ENCODE results near the gene PDIA2.

PDIA2 gene

GRCh38 chr16:283033-283805, at the start of gene PDIA2:
TSS of gene PDIA2 (plus strand) at chr16:283164. CDS start at chr16:283170, 6 bp downstream.
- peaks cover 0 to 25% of the 10 kb centered on the region in 2 experiments; a peak in 1 of 3 replicates for H3K36me3 ChIP-seq (ENCODE audit: control insufficient read depth in 2 of 2, insufficient read depth in 1 of 2, low read length in 2 of 2)
- peak; percentile 82 for TF ChIP-seq ZIC2 (tag by site-specific recombination; IDR thresholded peaks at IDR 0.05)
- TF ChIP-seq KLF1 (tag by site-specific recombination; IDR thresholded peaks at IDR 0.05), result peak; percentile 23; the same call in 1 of the 2 replicates
- peak; percentile 25; the same call in 1 of the 2 replicates for TF ChIP-seq OSR2 (tag by site-specific recombination; IDR thresholded peaks at IDR 0.05)
- TF ChIP-seq TCF7L2 (IDR thresholded peaks at IDR 0.05; ENCODE audit: borderline replicate concordance, low read depth, low read length), result no peak
- ChIA-PET CTCF (interaction anchor here (0.8 kb wide), 1 partner anchor 10 kb away, joined by 3 read pairs; no protein-coding TSS in a partner anchor), POLR2A (no interaction called here)
- H3K9me3 ChIP-seq (ENCODE audit: control insufficient read depth, insufficient read depth, low read depth, low read length), result no peaks in the 10 kb centered on the region
- no peak within 1 kb of the TSS for H3K4me3 ChIP-seq (ENCODE audit: low read depth, low read length)
- H3K27ac ChIP-seq (ENCODE audit: extremely low read depth, low read depth, low read length), result no peak within 1 kb of the TSS
- no peaks in the 10 kb centered on the region for H3K4me1 ChIP-seq (ENCODE audit: control insufficient read depth, insufficient read depth, low read length)

- Histone ChIP-seq H3K4me3 (ENCODE audit: low read depth, low read length) (peak within 1 kb of the TSS; percentile 60), H3K9me3 (ENCODE audit: control insufficient read depth, insufficient read depth, low read depth, low read length) (no peaks in the 10 kb centered on the region), H3K4me1 (ENCODE audit: control insufficient read depth, insufficient read depth, low read length) (no peaks in the 10 kb centered on the region), H3K36me3 (ENCODE audit: control insufficient read depth in 2 of 2, insufficient read depth in 1 of 2, low read length in 2 of 2) (no peaks in the 10 kb centered on the region), H3K27ac (ENCODE audit: extremely low read depth, low read depth, low read length) (peak within 1 kb of the TSS; percentile 87)
- CTCF ChIA-PET, result interaction anchor here (0.6 to 1.6 kb wide), 9 partner anchors 9 to 896 kb away, joined by 3 to 7 read pairs (median 3); partner anchors contain the start of gene AXIN1
- POLR2A ChIA-PET, result interaction anchor here (0.8 to 1.8 kb wide), 14 partner anchors 9 to 450 kb away, joined by 3 to 9 read pairs (median 4); partner anchors contain the start of genes JMJD8 and RHBDF1
- TF ChIP-seq ZNF510 (tag by site-specific recombination; IDR thresholded peaks at IDR 0.05; ENCODE audit: insufficient replicate concordance) (no peak), ZNF704 (tag by site-specific recombination; IDR thresholded peaks at IDR 0.05) (no peak), ZNF133 (tag by site-specific recombination; IDR thresholded peaks at IDR 0.05) (no peak), ZNF626 (tag by site-specific recombination; IDR thresholded peaks at IDR 0.05) (no peak), ZEB2 (tag by site-specific recombination; IDR thresholded peaks at IDR 0.05) (peak; percentile 85; the same call in 1 of the 2 replicates), BCL11A (tag by site-specific recombination; IDR thresholded peaks at IDR 0.05; ENCODE audit: low read depth) (no peak), ZBTB49 (tag by site-specific recombination; IDR thresholded peaks at IDR 0.05; ENCODE audit: low read depth) (no peak), REST (tag by site-specific recombination; IDR thresholded peaks at IDR 0.05) (0 out of 2 replicates have a peak, but pooled peaks have one; percentile 51), ZNF610 (tag by site-specific recombination; IDR thresholded peaks at IDR 0.05; ENCODE audit: borderline replicate concordance) (peak; percentile 89), ZNF341 (tag by site-specific recombination; IDR thresholded peaks at IDR 0.05; ENCODE audit: low read depth) (peak; percentile 82), ZNF175 (tag by site-specific recombination; IDR thresholded peaks at IDR 0.05) (no peak), KLF10 (tag by site-specific recombination; IDR thresholded peaks at IDR 0.05) (peak; percentile 70; the same call in 1 of the 2 replicates), ZNF426 (tag by site-specific recombination; IDR thresholded peaks at IDR 0.05) (no peak), ZNF146 (tag by site-specific recombination; IDR thresholded peaks at IDR 0.05) (peak; percentile 17; the same call in 1 of the 2 replicates), ZSCAN5A (tag by site-specific recombination; IDR thresholded peaks at IDR 0.05) (no peak), ZSCAN16 (tag by site-specific recombination; IDR thresholded peaks at IDR 0.05) (no peak), ZNF266 (tag by site-specific recombination; IDR thresholded peaks at IDR 0.05; ENCODE audit: low read depth) (no peak)
Observed at GRCh38 chr16:234468-235305, 48.3 kb upstream of the PDIA2 start, which contains the start of gene FAM234A. TSS of gene FAM234A (plus strand) at chr16:234821. CDS start at chr16:254414, 19,593 bp downstream.

Measured in HEK293 (cell line).